GM12892 (cell line): ENCODE results near the gene PBX1.

Experiments
- POLR2A ChIP-seq: IDR thresholded peaks from 2 replicates; pipeline ENCODE4 v1.6.1; 2011; ENCODE audit warnings: low read depth, low read length, control low read depth
- POLR2AphosphoS5 ChIP-seq: IDR thresholded peaks from 2 replicates; pipeline ENCODE4 v1.6.1; 2011; ENCODE audit warnings: low read depth, low read length, control low read depth

- TF ChIP-seq POLR2AphosphoS5 (no peak), POLR2A (no peak)
These were observed 154.6 kb downstream of the PBX1 start for GRCh38 chr1:164713456-164714207.
